Kidney capillary endothelial cell (primary cell): ENCODE measurements around the gene AFAP1L2.

Experiments used
- DNase-seq: peaks from one replicate; pipeline ENCODE4 v3.0.0-alpha.2; 2018; ENCODE audit warnings: low spot score

The AFAP1L2 gene, protein sequence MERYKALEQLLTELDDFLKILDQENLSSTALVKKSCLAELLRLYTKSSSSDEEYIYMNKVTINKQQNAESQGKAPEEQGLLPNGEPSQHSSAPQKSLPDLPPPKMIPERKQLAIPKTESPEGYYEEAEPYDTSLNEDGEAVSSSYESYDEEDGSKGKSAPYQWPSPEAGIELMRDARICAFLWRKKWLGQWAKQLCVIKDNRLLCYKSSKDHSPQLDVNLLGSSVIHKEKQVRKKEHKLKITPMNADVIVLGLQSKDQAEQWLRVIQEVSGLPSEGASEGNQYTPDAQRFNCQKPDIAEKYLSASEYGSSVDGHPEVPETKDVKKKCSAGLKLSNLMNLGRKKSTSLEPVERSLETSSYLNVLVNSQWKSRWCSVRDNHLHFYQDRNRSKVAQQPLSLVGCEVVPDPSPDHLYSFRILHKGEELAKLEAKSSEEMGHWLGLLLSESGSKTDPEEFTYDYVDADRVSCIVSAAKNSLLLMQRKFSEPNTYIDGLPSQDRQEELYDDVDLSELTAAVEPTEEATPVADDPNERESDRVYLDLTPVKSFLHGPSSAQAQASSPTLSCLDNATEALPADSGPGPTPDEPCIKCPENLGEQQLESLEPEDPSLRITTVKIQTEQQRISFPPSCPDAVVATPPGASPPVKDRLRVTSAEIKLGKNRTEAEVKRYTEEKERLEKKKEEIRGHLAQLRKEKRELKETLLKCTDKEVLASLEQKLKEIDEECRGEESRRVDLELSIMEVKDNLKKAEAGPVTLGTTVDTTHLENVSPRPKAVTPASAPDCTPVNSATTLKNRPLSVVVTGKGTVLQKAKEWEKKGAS

DNA sequence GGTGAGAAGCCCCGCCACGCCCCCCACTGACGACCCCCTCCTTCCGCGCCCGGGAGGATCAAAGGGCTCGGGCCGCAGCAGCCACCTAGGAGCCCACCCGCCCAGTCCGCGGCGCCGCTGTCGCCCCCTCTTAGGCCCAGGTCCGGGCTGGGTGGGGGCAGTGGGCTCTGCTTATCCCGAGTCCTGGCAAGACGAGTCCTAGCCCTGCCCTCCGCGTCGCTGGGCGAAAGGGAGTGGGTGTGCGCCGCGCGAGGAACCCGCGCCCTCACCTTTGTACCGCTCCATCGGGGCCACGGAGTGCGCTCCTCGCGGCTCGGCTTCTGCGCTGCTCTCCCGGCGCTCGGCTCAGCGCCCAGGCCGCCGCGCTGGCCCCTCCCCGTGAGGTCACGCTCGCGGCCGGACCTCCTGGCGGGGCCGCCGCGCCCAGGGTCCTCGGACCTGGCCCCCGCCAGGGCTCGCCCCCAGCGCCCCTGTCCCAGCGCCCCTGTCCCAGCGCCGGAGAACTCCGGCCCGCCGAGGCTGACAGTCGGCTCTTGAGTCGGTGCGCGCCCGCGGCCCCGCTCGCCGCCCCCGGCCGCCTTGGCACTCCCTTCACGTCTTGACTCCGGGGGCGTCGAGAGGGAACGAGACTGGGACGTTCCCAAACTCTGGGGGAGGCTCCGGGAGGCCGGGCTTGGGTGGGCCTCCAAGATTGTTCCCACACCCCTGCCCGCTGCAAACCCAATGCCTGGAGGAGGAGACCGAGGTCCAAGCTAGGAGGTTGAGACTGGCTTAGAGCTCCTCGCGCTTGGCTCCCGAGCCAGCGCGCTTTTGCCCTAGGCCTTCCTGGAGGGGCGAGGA lies at the start of gene AFAP1L2:
Gene AFAP1L2 (minus strand): TSS at position 332 of the 840 bp plus-strand sequence. CDS start 47 bp downstream, at position 285.
- DNase-seq, result no peak

DNA sequence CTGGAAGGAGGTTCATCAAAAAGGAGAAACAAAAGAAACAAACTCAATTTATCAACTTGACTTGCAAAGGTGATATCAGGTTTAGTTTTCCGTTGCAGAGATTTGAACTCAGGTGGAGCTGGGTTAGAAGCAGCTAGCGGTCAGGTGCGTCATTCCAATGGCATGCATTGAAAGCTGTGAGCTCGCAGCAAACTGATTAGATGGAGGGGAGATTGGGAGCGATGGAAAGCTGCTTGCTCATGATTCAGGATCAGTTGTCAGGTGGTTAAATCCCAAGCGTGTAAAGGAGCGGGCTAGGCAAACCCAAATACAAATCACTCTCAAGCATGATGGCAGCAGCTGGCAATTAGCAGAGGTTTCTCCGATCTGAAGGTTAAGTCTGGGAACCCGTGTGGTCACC lies 49.3 kb upstream of the AFAP1L2 start:
- DNase-seq, result no peak

DNA sequence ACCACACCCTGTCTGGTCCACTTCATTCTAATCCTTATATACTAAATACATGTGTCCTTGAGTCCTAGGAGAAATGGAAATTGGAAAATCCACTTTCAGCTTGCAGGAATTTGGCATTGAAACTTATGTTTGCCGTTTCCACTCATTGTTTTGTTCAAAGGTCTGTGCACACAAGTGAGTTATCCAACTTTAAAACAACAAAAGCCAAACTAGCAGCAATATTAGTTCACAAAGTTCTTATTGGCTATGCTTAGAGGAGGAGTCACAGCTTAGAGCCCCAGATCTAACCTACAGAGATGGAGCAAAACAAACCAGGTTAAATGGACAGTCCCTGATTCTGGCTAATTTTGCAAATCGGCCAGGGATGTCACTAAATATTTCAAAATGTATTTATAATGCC lies 44.6 kb upstream of the AFAP1L2 start:
- DNase-seq, result no peak

DNA sequence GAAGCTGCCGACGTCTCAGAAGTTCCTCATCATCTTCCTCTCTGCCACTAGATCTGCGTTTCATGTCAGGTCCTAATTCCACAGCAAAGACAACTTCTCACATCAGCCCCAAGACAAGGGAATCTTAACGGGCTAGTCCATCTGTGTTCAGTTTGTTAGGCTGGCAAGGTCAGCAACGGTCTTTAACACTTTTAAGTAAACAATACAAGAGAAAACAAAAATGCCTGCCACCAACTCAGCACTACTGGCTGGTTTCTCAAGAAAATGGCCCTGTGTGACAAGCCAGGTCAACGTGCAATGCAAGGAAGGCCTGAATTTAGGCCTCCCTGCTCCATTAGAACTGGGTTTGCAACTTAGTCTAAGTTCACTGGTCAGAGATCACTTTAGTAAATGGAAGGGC lies 41.0 kb upstream of the AFAP1L2 start:
- no peak for DNase-seq

DNA sequence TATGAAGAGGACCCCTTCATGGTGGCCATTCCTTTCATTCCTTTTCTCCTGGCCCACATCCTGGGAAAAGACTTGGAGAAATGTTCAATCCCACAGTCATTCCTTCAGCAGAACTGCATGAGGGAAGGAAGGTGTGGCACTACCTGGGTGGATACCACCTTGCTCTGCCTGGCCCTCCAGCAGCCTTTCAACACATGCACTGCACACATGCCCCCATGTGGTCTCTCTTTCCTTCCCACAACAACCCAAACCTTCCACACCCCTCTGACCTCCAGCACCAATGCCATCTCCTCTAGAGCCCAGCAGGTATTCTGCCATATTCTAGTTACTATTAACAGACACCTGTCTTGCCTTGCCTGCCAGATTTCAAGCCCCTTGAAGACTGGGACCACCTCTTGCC lies 40.5 kb upstream of the AFAP1L2 start:
- no peak for DNase-seq

DNA sequence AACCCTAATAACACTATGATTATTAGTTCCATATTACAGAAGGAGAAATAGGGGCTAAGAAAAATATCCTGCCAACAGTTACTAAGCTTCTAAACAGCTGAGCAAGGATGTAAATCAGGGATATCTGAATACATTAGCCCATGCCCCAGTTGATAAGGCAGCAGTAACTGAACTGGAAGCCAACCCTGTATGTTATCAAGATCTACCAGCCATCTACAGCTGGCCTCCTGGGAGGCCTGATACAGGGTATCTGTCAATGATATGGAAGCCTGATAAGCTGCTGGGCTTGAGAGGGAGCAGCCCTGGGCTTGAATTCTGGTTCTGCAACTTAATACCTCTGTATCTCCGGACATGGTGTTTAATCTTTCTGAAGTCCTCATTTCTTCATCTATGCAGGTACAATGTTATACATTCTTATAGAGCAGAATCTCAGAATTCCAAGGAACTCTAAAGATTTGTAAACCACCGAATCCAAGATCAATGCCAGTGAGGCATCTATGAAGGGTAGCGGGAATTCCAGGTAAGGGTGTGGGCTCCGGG lies 37.9 kb upstream of the AFAP1L2 start:
- no peak for DNase-seq

DNA sequence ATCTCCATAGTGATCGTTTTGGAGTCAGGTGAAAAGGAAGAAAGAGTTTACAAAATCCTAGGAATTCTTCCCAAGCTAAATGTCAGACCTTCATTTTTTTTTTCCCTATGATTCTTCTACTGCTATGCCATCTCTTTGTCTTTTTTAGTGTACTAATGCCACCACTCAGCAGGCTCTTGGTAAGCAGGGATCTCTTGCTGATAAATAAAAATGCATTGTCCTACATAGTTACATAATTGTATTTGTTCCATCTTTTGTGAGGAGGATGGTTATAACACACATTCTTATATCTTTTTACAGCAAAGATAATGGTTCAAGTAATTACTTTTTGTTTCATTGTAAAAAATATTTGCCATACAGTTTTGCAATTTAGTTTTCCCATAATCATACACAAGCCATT lies 36.8 kb upstream of the AFAP1L2 start:
- DNase-seq, result no peak

DNA sequence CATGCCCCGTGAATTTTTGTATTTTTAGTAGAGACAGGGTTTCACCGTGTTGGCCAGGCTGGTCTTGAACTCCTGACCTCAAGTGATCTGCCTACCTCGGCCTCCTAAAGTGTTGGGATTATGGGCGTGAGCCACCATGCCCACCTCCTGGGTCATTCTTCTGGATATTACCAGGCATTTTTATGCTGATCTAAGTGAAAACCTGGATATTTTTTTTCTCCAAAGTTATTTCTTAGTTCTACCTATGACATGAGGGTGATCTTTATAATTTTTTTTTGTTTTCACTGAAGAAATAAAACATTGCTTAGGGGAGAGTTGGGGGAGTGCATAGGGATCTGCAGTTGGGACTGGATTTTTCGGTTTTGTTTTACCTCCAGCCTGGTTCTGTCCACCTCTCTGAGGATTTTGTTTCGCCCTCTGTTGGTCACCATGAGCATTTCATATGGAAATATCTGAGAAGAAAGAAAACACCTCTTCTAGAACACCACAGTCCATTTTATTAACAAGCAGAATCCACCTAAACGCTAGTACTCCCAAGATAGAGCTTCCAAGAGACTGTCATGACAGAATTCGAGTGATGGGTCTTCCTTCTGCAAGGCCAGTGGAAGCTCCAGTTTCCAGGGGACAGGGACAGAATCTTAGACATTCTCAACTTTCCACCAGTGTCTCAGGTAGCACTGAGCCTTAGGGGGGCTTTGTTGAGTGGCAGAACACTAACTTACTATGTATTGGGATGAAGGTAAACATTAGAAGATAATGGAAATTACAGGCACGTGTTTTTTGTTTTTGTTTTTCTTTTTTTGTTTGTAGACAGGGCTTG lies 33.4 kb upstream of the AFAP1L2 start:
- DNase-seq, result peak; percentile 11

DNA sequence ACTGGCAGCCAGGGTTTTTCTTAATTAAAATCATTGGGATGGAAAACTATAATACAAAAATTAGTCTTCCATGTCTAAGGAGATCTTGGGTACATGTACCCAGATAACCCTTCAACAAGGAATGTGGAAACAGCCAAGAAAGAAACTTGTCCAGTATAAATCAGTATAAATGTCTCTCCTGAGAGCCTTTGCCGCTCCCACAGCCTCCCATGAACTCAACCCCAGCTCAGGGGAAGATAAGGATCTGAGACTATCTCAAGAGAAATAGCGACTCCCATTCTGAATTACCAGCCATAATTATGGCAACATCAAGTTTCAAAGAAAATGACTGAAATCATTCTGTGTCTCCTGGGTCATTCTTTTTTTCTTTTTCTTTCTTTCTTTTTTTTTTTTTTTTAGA lies 32.6 kb upstream of the AFAP1L2 start:
- DNase-seq, result no peak

DNA sequence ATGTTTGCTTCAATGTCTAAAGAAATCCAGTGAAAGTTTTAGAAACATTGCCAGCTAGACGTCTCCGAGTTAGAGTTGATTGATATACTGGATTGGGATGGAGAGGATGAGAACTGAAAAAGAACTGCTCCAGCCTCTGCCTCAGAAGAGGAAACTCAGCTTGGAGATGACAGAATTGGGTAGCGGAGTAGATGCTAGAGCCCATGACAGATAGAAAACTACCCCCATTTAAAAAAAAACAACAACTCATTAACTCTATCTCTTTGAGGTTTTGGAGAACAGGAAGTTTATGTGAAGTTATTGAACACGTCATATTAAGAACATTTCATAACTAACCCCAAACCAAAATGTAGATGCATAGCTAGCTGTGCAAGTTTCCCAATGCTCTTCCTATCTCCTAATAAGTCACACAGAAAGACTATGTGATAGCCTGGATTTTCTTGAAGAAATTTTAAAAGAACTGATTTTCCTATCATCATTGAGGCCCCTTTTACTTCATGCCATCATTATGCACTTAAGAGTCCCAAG lies 28.3 kb upstream of the AFAP1L2 start:
- no peak for DNase-seq

DNA sequence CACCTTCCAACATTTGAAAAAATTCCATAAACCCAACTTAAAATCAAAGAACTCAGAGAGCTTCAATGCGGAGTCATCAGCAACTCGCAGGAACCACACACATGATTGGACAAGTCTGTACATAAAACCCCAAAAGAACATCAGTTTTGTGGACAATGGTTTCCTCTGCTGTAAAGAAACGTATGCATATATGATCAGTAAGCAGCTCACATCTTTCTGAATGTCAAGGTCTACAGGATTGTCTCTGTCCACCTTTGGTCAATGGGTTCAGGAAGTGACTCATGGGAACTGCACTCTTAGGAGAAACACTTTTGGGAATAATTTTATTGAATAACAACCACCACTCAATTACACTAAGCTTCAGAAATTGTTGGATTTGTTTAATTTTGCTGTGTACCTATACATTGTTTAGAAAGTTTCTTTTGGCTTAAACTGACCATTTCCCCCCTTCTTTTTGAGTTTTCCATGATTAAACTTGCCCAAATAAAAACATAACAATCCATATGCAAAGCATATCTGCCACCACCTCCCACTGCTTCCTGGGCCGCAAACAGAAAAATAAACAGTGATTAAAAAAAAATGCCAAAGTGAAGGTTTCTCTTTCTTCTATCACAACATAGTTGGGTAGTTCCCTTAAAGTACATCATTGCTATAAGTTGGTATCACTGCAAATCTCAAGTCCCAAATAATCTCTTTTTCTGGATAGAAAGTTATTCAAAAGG lies 27.3 kb upstream of the AFAP1L2 start:
- DNase-seq, result no peak

DNA sequence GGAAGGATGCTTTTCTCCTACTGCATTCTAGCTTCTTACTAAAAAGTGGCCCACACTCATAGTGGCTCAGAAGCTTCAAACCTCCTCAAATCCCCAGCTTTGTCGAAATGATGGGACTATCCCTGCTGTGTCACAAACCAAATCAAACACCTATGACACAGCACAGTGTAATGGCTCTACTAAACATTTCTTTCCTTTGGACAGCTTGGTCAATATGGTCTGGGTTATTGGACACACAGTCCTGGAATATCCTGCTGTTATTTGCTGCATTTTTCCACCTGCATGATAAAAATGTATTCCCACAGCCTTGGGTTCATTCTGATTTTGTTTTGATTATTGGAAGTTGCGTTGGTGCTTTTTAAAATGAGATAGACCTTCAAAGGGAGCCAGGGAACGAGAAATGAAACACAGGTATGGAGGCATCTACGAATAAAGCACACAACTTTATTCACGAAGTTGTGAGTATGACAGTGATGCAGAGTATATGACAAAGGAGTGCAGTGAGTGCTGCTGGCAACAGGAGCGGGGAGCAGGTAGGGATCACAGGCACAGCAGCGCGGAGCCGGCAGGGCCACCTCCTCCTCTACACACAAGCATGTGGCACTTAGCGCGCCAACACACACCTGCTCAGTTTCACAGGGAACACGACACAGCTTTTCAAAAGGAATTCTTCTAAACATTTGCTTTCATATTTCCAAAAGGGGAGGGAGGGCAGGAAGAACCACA lies 26.5 kb upstream of the AFAP1L2 start:
- DNase-seq, result no peak

DNA sequence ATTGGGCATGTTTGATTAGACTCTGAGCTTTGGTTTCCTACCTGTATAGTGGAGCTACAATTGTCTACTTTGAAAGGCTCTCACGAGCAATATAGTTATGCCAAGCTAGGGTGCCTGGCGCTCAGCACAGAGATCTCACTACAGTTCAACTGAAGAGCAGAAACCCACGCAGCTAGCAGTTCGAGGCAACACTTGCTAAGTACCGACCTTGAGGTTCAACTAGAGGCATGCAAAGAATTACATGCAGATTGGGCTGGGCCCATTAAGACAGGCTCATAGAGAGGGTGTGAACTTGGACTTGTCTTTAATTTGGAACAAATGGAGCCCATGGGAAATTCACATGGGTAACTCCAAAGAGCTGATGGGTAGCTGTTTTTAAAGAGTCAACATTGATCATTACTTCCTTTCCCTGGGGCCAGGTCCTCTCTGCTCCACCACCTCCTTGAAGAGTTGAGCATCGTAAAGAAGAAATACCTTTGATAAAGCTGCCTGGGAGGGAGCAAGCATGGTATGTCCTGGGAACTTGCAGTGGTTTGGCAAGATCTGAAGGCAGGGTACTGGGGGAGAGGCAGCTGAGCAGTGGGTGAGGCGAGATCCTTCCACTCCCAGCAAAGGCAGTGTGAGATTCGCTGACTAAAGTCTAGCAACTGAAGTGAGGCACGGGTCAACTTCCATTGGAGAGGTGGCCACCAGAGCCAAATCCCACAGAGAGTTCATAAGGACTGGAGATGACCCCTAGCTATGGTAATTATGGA lies 25.5 kb upstream of the AFAP1L2 start:
- DNase-seq, result no peak

DNA sequence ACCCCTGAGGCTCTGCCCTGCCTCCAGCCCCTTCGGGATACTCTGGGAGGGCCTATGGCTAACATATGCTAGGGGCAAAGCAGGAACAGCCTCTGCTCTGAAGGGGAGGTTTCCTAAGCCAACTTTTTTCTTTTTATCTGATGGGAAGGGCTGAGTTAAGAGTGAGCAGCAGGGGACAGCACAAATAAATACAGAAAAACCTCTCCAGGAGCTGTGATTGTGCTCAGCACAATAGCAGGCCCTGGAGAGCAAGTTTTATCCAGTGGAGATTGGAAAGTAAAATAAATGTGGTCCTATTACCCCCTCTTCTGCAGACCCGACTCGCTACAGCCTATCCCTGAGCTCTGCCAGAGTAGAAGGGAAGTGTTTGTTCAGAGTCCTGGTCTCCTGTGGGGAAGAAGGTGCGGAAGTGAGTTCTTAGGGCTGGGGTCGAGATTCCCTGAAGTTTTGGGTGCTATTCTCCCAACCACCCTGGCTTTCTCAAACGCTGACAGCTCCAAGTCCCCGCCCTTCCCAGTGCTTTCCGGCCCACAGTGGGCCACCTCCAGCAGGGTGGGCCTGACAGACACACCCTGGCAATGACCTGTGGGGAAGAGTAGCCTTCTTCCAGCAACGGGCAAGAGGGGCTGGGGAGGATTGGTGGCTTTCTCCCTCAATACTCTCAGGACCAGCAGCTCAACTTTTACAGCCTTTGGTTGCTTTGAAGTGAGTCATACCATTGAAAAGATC lies 23.0 kb upstream of the AFAP1L2 start:
- DNase-seq, result no peak

DNA sequence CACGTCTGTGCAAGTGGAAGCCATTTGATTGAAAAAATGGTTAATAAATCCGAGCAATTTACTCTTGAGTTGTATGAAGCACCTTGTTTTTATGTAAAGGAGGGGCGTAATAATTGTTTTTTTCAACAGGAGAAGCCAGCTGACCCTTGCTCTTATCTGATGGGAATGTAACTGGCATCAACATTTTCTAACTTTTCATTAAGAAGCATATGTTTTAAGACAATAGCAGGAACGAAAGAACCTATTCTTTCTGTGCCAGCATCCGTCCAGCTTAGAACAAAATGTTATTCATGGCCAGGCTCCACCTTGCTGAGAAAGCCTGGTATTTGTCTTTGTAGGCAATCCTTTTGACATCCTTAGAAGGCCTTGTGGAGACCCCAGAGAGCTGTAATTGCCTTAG lies 22.2 kb upstream of the AFAP1L2 start:
- DNase-seq, result no peak

DNA sequence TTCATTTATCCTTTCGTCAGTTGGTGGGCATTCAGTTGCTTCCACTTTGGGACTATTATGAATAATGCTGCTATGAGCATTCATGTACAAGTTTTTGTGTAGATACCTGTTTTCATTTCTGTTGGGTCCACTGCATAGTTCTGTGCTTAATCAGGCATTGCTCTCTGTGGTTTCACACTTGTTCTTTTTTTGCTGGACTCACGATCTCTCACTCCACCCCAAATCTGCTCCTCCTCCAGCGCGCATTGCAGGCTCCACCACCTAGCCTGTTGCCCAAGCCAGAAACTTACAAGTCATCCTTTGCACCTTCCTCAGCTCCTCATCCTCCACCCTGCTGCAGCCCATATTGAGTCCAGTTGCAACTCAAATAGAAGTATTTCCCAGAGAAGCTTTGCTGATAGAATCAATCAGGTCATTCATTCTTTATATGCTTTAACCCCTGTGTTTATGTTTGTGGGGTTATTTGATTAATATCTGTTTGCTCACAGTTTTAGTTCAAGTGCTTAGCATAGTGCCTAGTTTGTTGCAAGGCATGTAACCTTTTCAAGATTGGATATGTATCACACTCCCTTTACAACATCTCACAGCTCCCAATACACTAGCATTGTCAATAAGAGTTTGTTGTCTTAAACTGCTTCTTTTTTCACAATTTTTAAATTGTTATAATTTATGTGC lies 16.6 kb upstream of the AFAP1L2 start:
- DNase-seq, result no peak

DNA sequence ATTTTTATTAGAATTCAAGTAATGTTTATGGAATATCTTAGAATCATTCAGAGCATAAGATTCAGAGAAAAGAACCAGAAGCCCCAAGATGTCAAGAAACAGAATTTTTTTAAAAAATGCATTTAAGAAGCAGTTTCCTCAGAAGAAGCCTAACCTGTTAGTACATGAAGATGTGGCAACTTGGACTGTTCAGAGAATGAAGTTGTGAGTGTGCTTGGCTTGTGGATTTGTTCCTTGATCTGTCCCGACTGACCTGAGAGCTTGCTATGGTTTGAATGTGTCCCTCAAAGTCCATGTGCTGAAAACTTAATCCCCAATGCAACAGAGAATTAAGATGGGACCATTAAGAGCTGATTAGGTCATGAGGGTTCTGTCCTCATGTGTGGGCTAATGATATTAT lies 13.8 kb upstream of the AFAP1L2 start:
- no peak for DNase-seq
